Body of pancreas (tissue), 4 donors: Measurements from ENCODE around the gene DAB1. TPM values are rescaled to one million over a fixed set of nuclear protein-coding genes. Genes with fewer than 3 reads are reported as not detected.

ENCODE experiments used
- ATAC-seq: fragments of 150-250 bp; one replicate; pipeline ENCODE4 v1.9.1; 2016
- DNase-seq, 4 donors: peaks; one replicate each; pipeline ENCODE4 v3.0.0-alpha.2; 2019
- H3K27ac ChIP-seq, 4 donors: fragments of 200-600 bp; sonication (generic); 1 replicate in 3 of 4; 2 replicates in 1 of 4; pipeline versions ENCODE4 v1.5.1 to v1.6.1; 2016 to 2019; ENCODE audit warnings: mild to moderate bottlenecking in 1 of 4, mixed read lengths in 1 of 4, moderate library complexity in 1 of 4
- H3K27me3 ChIP-seq, 2 donors: fragments of 200-600 bp; sonication (generic); one replicate each; pipeline ENCODE4 v1.6.0; 2016; ENCODE audit warnings: mild to moderate bottlenecking in 1 of 2
- H3K36me3 ChIP-seq, 2 donors: fragments of 200-600 bp; sonication (generic); replicated peaks in 1 of 2; 2 replicates each; pipeline ENCODE4 v1.5.1; 2016; ENCODE audit warnings: low read depth in 2 of 2; ENCODE audit not compliant: insufficient read depth in 1 of 2
- H3K4me1 ChIP-seq: fragments of 200-600 bp; sonication (generic); one replicate; pipeline ENCODE4 v1.6.0; 2016
- H3K4me3 ChIP-seq, 2 donors: fragments of 200-600 bp; sonication (generic); 1 replicate in 1 of 2; 2 replicates in 1 of 2; pipeline ENCODE4 v1.5.1; 2016 to 2019
- H3K9me3 ChIP-seq, 3 donors: fragments of 200-600 bp; sonication (generic); 1 replicate in 2 of 3; 2 replicates in 1 of 3; pipeline ENCODE4 v1.5.1; 2016
- POLR2A ChIP-seq, 3 donors: fragments of 450-650 bp; IDR thresholded peaks; one replicate each; pipeline ENCODE4 v1.6.1; 2016; ENCODE audit warnings: antibody characterized with exemption in 3 of 3, mild to moderate bottlenecking in 2 of 3
- WGBS, 2 donors: methylation state at CpG; one replicate each; pipeline ENCODE4 v1.1.5; 2017; 5-methylcytosine and 5-hydroxymethylcytosine counted together
- intact Hi-C: fragments of 100-400 bp; cut with DNase I; formaldehyde crosslinking; loops from one replicate; pipeline ENCODE4 v1.15.1; 2023
- total RNA-seq, 2 donors: library from RNA; depleted of rRNA; stranded (reverse); fragments of >200 nt; gene quantifications; one replicate each; pipeline ENCODE4 v1.1.0, GENCODE V29; 2016
- TF ChIP-seq, protein P1 (sequence below), 7 experiments: fragments of 450-650 bp in 4 of 7; fragments of 200-600 bp in 3 of 7; sonication (generic) in 3 of 7; IDR thresholded peaks; one replicate each; pipeline ENCODE4 v1.5.1; 2016 to 2019; ENCODE audit warnings: antibody characterized with exemption in 7 of 7

Gene DAB1
- total RNA-seq, 2 donors from 2014 or later, result under 0.01 TPM; not detected in 1

DNA sequence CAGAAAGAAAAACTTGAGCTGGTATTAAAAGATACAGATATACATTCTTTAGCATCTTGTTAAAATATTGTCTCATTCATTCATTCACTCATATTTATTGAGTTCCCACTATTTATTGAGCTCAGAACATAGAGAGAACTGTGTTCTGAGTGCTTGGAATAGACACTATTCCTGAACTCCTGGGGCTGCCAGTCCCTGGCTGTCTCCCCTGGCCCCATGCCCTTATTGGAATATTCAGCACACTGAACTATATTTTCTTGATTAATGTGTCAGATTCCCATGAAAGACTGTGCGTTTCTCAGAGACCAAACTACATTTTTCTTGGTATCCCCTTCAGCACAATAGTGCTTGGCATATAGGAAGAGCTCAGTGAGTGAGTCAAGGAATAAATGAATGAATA, 44.0 kb upstream of the DAB1 start:
- H3K4me1 ChIP-seq, result no peaks in the 10 kb centered on the region
- H3K36me3 ChIP-seq, result no peaks in the 10 kb centered on the region
- H3K27ac ChIP-seq, result no peak overlapping the region
- DNase-seq (no peak), ATAC-seq (no peak)
- intact Hi-C loops, result no loop called here
- no peaks in the 10 kb centered on the region for H3K27me3 ChIP-seq
- H3K9me3 ChIP-seq, result no peaks in the 10 kb centered on the region
- 32 to 38% methylated on average over 1 of the region's 1 CpG for WGBS, 2 donors
- no peak overlapping the region for H3K4me3 ChIP-seq
- no peak for TF ChIP-seq POLR2A (IDR thresholded peaks at IDR 0.05)
- TF ChIP-seq, protein P1, sequence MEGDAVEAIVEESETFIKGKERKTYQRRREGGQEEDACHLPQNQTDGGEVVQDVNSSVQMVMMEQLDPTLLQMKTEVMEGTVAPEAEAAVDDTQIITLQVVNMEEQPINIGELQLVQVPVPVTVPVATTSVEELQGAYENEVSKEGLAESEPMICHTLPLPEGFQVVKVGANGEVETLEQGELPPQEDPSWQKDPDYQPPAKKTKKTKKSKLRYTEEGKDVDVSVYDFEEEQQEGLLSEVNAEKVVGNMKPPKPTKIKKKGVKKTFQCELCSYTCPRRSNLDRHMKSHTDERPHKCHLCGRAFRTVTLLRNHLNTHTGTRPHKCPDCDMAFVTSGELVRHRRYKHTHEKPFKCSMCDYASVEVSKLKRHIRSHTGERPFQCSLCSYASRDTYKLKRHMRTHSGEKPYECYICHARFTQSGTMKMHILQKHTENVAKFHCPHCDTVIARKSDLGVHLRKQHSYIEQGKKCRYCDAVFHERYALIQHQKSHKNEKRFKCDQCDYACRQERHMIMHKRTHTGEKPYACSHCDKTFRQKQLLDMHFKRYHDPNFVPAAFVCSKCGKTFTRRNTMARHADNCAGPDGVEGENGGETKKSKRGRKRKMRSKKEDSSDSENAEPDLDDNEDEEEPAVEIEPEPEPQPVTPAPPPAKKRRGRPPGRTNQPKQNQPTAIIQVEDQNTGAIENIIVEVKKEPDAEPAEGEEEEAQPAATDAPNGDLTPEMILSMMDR (IDR thresholded peaks at IDR 0.05), result no peak

DNA sequence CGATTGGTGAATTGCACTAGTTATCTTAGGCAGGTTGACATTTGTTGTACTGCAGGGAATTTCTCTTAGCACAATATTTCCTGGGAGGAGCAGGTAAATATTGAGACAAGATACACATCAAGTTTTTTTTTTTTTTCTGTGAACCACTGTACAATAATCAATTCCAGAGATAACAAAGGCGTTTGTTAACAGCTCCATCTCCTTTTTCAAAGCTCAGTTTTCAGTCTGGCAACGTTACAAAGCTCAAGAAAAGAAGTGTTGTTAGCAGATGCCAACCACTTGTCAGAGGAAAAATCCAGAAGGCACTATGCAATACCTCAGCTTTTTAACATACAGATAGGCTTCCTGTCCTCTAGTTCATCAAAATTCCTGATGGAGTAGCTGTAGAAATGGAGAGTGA, 40.9 kb upstream of the DAB1 start:
- Histone ChIP-seq H3K27me3 (no peaks in the 10 kb centered on the region), H3K9me3 (no peaks in the 10 kb centered on the region), H3K4me3 (no peak overlapping the region), H3K27ac (no peak overlapping the region), H3K36me3 (no peaks in the 10 kb centered on the region), H3K4me1 (no peaks in the 10 kb centered on the region)
- TF ChIP-seq, protein P1 (IDR thresholded peaks at IDR 0.05), result no peak
- TF ChIP-seq POLR2A (IDR thresholded peaks at IDR 0.05), result no peak
- no peak for DNase-seq
- intact Hi-C loops, result no loop called here
- no peak for ATAC-seq
- 13 to 16% methylated on average over 3 of the region's 3 CpGs for WGBS, 2 donors

DNA sequence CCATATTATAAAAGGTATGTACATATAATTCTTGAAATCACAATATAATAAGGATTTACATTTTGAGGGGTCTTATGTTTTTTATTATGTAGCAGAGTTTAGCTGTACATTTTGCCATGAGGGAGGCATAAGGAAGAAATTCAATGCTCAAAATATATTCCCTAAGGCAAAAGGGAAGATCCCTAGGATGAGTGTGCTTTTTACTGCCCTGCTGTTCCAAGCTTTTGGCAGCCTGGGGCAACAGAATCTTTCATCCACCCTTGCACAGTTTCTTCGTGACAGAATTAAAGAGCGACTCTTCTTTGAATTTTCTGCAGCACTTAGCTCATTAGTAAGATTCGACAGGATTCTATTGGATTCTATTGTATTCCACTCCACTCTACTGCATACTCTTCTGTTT, 39.5 kb upstream of the DAB1 start:
- Histone ChIP-seq H3K4me3 (no peak overlapping the region), H3K9me3 (no peaks in the 10 kb centered on the region), H3K27ac (no peak overlapping the region), H3K4me1 (no peaks in the 10 kb centered on the region), H3K36me3 (no peaks in the 10 kb centered on the region), H3K27me3 (no peaks in the 10 kb centered on the region)
- DNase-seq, result no peak
- ATAC-seq, result no peak
- 54 to 88% methylated on average over 3 of the region's 3 CpGs for WGBS, 2 donors
- TF ChIP-seq, protein P1 (IDR thresholded peaks at IDR 0.05), result no peak
- TF ChIP-seq POLR2A (IDR thresholded peaks at IDR 0.05), result no peak
- intact Hi-C loops, result no loop called here

DNA sequence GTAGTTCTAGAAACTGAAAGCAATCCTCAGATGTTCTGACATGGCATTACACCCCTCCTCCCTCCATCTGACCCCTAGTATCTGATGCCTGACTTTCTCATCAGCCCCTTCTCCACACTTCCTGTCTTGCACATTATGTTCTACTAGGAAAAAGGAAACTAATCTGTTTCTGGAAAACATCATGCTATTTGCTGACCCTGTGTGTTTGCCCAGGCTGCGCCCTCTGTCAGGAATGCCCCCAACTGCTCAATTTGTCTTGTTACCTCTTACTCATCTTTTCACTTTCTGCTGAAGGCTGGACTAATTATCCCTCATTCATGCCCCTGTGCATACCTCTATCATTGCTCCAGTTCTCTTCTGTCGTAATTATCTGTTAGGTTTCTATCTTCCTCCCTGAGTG, 37.5 kb upstream of the DAB1 start:
- 56 to 59% methylated on average over 2 of the region's 2 CpGs for WGBS, 2 donors
- Histone ChIP-seq H3K9me3 (no peaks in the 10 kb centered on the region), H3K4me3 (no peak overlapping the region), H3K36me3 (no peaks in the 10 kb centered on the region), H3K4me1 (no peaks in the 10 kb centered on the region), H3K27ac (no peak overlapping the region), H3K27me3 (no peaks in the 10 kb centered on the region)
- ATAC-seq (no peak), DNase-seq (no peak)
- TF ChIP-seq, protein P1 (IDR thresholded peaks at IDR 0.05), result no peak
- no peak for TF ChIP-seq POLR2A (IDR thresholded peaks at IDR 0.05)
- intact Hi-C loops, result no loop called here

DNA sequence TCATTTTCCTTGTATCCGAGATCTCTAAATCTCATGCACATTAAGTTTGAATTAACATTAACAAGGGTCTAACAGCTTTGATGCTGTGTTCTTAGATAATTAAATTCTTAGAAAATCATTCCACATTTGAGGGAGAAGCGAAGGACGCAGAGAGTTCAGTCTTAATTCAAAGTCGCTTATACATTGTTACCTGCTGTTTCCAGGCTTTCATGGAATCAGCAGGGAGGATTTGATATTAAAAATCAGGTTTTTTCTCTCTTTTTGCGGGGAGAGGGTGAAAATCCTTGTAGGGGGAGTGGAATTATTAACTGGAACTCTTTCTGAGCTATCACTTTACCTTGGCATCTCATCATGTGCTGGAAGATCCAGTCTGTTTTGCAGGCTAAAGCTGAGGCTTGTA, 27.7 kb upstream of the DAB1 start:
- no peaks in the 10 kb centered on the region for H3K27me3 ChIP-seq
- no peak overlapping the region for H3K4me3 ChIP-seq
- H3K9me3 ChIP-seq, result no peaks in the 10 kb centered on the region
- TF ChIP-seq, protein P1 (IDR thresholded peaks at IDR 0.05), result no peak
- TF ChIP-seq POLR2A (IDR thresholded peaks at IDR 0.05), result no peak
- 72 to 73% methylated on average over 5 of the region's 5 CpGs for WGBS, 2 donors
- ATAC-seq (no peak), DNase-seq (no peak)
- H3K4me1 ChIP-seq, result no peaks in the 10 kb centered on the region
- no peak overlapping the region for H3K27ac ChIP-seq
- intact Hi-C loops, result no loop called here
- no peaks in the 10 kb centered on the region for H3K36me3 ChIP-seq
